ENCODE results near the gene ZNF135.

The ZNF135 gene

GRCh38 chr19:58047672-58048071 lies 11.4 kb upstream of the ZNF135 start:
- no peak for DNase-seq

GRCh38 chr19:58052256-58052655 lies 6.8 kb upstream of the ZNF135 start:
- DNase-seq, result no peak

GRCh38 chr19:58053480-58054156 lies 5.5 kb upstream of the ZNF135 start:
- no peak for DNase-seq

GRCh38 chr19:58054901-58055874 lies 3.9 kb upstream of the ZNF135 start:
- DNase-seq, result no peak

- DNase-seq, result no peak
Observed at GRCh38 chr19:58056261-58056660, 2.8 kb upstream of the ZNF135 start.

GRCh38 chr19:58056861-58057260 lies 2.2 kb upstream of the ZNF135 start:
- DNase-seq, result no peak

- no peak for DNase-seq
Observed at GRCh38 chr19:58058467-58058866, 615 bp upstream of the ZNF135 start.

GRCh38 chr19:58059671-58060078 lies 593 bp downstream of the ZNF135 start:
- no peak for DNase-seq

GRCh38 chr19:58060231-58060630 lies 1.1 kb downstream of the ZNF135 start:
- DNase-seq, result no peak

GRCh38 chr19:58063712-58064111 lies 4.6 kb downstream of the ZNF135 start:
- DNase-seq, result no peak

- no peak for DNase-seq
Observed at GRCh38 chr19:58067240-58067912, 8.3 kb downstream of the ZNF135 start.

- DNase-seq, result no peak
Observed at GRCh38 chr19:58079792-58080191, 20.7 kb downstream of the ZNF135 start.

- no peak for DNase-seq
Observed at GRCh38 chr19:58083021-58083420, 23.9 kb downstream of the ZNF135 start.

- no peak for DNase-seq
Observed at GRCh38 chr19:58084596-58085347, 25.7 kb downstream of the ZNF135 start.

GRCh38 chr19:58085348-58085875 lies 26.3 kb downstream of the ZNF135 start:
- DNase-seq, result no peak

- no peak for DNase-seq
Observed at GRCh38 chr19:58086825-58087710, 28.0 kb downstream of the ZNF135 start.

GRCh38 chr19:58088521-58089052 lies 29.5 kb downstream of the ZNF135 start:
- no peak for DNase-seq

GRCh38 chr19:58089846-58090245 lies 30.8 kb downstream of the ZNF135 start:
- DNase-seq, result no peak

GRCh38 chr19:58091251-58091995 lies 32.3 kb downstream of the ZNF135 start:
- DNase-seq, result no peak

GRCh38 chr19:58093071-58093470 lies 34.0 kb downstream of the ZNF135 start:
- no peak for DNase-seq
